HepG2 (cell line): ENCODE measurements around the gene POFUT2.

ENCODE experiments used
- BCL3 ChIP-seq: sonication (generic); formaldehyde crosslinking; IDR thresholded peaks from 2 replicates; pipeline ENCODE4 v1.5.1; 2020; ENCODE audit warnings: mild to moderate bottlenecking, missing genetic modification reagents, moderate library complexity
- CTCF ChIP-seq: sonication (generic); formaldehyde crosslinking; IDR thresholded peaks from 2 replicates; pipeline ENCODE4 v1.5.0; 2020; ENCODE audit warnings: mild to moderate bottlenecking, missing genetic modification reagents, moderate library complexity
- ISX ChIP-seq: sonication (generic); formaldehyde crosslinking; conservative IDR thresholded peaks from 2 replicates; pipeline ENCODE4 v1.5.0; 2020; ENCODE audit warnings: missing genetic modification reagents
- TCF12 ChIP-seq, 2 experiments: fragments of 450-650 bp in 1 of 2; sonication (generic) in 1 of 2; formaldehyde crosslinking in 1 of 2; IDR thresholded peaks; 2 replicates each; pipeline versions ENCODE4 v1.6.1 to v1.8.0; 2017 to 2022; ENCODE audit warnings: antibody characterized with exemption in 1 of 2, mild to moderate bottlenecking in 1 of 2, missing genetic modification reagents in 1 of 2, moderate library complexity in 1 of 2
- ZBTB21 ChIP-seq: sonication (generic); formaldehyde crosslinking; IDR thresholded peaks from 2 replicates; pipeline ENCODE4 v1.4.0; 2020; ENCODE audit warnings: missing genetic modification reagents
- ZNF12 ChIP-seq: sonication (generic); formaldehyde crosslinking; IDR thresholded peaks from 2 replicates; pipeline ENCODE4 v1.5.0; 2020; ENCODE audit warnings: missing genetic modification reagents
- TF ChIP-seq, protein P1 (sequence below): sonication (generic); formaldehyde crosslinking; IDR thresholded peaks from 2 replicates; pipeline ENCODE4 v1.5.0; 2020; ENCODE audit warnings: missing genetic modification reagents, mild to moderate bottlenecking, borderline replicate concordance

- TF ChIP-seq TCF12 (IDR thresholded peaks at IDR 0.05): no peak
- no peak for TF ChIP-seq TCF12 (CRISPR knock-in tag; IDR thresholded peaks at IDR 0.05)
- TF ChIP-seq, protein P1, sequence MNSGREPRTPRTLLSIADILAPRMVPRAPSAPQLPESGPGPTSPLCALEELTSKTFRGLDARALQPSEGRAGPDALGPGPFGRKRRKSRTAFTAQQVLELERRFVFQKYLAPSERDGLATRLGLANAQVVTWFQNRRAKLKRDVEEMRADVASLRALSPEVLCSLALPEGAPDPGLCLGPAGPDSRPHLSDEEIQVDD (CRISPR knock-in tag): no peak
- TF ChIP-seq BCL3 (CRISPR knock-in tag): no peak
- TF ChIP-seq ZBTB21 (CRISPR knock-in tag): no peak
- no peak for TF ChIP-seq ZNF12 (CRISPR knock-in tag)
- TF ChIP-seq ISX (CRISPR knock-in tag): no peak
- peak; percentile 65 for TF ChIP-seq CTCF (CRISPR knock-in tag)
Observed at GRCh38 chr21:45270306-45270821, 17.3 kb downstream of the POFUT2 start.
